GM08714 (cell line): ENCODE results near the gene SLC35E1.

ENCODE experiments used
- H3K4me3 ChIP-seq: fragments of 200-500 bp; sonication (Bioruptor generic); 2 replicates; pipeline ENCODE4 v1.5.1; 2014; ENCODE audit warnings: mild to moderate bottlenecking, low read length, inconsistent platforms
- ZNF274 ChIP-seq: IDR thresholded peaks from 2 replicates; pipeline ENCODE4 v1.6.1; 2012; ENCODE audit warnings: mild to moderate bottlenecking, low read depth, low read length

SLC35E1 gene

GRCh38 chr19:16590876-16591802 is 18.9 kb upstream of the SLC35E1 start:
- TF ChIP-seq ZNF274: no peak
- H3K4me3 ChIP-seq: no peak overlapping the region

GRCh38 chr19:16589917-16590316 is 17.7 kb upstream of the SLC35E1 start:
- H3K4me3 ChIP-seq: no peak overlapping the region
- no peak for TF ChIP-seq ZNF274

GRCh38 chr19:16588824-16589577 is 16.8 kb upstream of the SLC35E1 start:
- no peak for TF ChIP-seq ZNF274
- peak overlapping the region; percentile 3; the same call in 1 of the 2 replicates for H3K4me3 ChIP-seq

GRCh38 chr19:16587833-16588823 is 15.9 kb upstream of the SLC35E1 start:
- no peak for TF ChIP-seq ZNF274
- H3K4me3 ChIP-seq: peak overlapping the region; percentile 64

GRCh38 chr19:16586991-16587832 is 15.0 kb upstream of the SLC35E1 start:
- no peak for TF ChIP-seq ZNF274
- H3K4me3 ChIP-seq: peak overlapping the region; percentile 64; the same call in 1 of the 2 replicates

GRCh38 chr19:16586477-16586871 is 14.3 kb upstream of the SLC35E1 start:
- H3K4me3 ChIP-seq: peak overlapping the region; percentile 64; the same call in 1 of the 2 replicates
- no peak for TF ChIP-seq ZNF274

GRCh38 chr19:16585808-16586476 is 13.7 kb upstream of the SLC35E1 start:
- no peak for TF ChIP-seq ZNF274
- H3K4me3 ChIP-seq: peak overlapping the region; percentile 81; the same call in 1 of the 2 replicates

- peak overlapping the region; percentile 81 for H3K4me3 ChIP-seq
- TF ChIP-seq ZNF274: no peak
Observed at GRCh38 chr19:16585094-16585801, 13.0 kb upstream of the SLC35E1 start.

GRCh38 chr19:16584248-16585093 is 12.3 kb upstream of the SLC35E1 start:
- H3K4me3 ChIP-seq: peak overlapping the region; percentile 81
- no peak for TF ChIP-seq ZNF274

GRCh38 chr19:16582486-16583261 is 10.5 kb upstream of the SLC35E1 start:
- TF ChIP-seq ZNF274: no peak
- no peak overlapping the region for H3K4me3 ChIP-seq
